ENCODE measurements around the gene EXOC6B.

The EXOC6B gene

DNA sequence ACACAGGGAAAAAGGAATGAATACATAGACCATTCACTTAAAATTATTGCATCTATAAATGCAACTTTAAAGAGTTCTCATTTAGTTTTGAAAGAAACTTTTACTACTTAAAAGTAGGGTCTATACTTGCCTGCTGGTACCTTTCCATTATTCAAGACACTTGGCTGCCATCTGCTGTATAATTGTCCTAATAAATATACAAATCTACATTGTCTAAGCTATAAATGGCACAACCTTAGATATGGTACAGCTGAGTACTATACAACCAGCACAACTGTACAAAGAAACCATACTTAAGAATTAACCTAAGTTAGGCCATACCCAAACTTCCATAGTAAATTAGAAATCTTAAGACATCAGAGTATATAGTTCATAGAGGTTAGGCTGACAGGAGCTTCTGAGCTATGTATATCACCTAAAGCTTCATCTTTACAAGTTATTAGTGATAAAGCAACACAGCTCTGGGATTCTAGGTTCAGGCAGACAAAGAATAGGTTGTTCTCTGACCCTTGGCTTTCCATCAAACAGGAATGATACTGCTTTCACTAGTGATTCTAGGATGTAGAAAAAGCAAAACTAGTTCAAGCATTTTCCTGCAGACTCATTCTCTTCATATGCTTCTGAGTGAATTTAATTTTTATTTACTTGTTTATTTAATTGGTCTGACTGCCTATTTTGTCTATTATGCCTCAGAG is 22.1 kb downstream of the EXOC6B start:
- no peak for TF ChIP-seq CTCF (conservative IDR thresholded peaks at IDR 0.05)
- H3K27ac ChIP-seq, result no peak overlapping the region

- H3K27ac ChIP-seq, result no peak overlapping the region
- no peak for TF ChIP-seq CTCF (conservative IDR thresholded peaks at IDR 0.05)
Measured at GRCh38 chr2:72803151-72803550, 22.7 kb downstream of the EXOC6B start.

DNA sequence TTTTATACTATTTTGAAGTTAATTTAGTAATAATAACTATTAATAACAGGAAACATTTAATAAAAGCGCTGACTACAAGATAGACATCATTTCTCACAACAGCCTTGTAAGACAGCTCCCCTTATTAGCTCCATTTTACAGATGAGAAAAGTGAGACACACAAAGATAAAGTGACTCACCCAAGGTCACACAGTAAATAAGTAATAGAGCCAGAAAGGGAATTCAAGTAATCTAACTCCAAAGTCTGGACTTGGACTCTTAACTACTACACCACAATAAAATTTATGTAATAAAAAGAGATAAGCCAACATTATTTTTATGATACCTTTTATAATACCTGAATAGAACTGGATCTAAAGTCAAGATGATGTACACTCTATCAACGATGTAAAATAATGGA is 25.3 kb downstream of the EXOC6B start:
- no peak overlapping the region for H3K27ac ChIP-seq
- no peak for TF ChIP-seq CTCF (conservative IDR thresholded peaks at IDR 0.05)

GRCh38 chr2:72797740-72798139 is 28.1 kb downstream of the EXOC6B start:
- TF ChIP-seq CTCF (conservative IDR thresholded peaks at IDR 0.05), result no peak

DNA sequence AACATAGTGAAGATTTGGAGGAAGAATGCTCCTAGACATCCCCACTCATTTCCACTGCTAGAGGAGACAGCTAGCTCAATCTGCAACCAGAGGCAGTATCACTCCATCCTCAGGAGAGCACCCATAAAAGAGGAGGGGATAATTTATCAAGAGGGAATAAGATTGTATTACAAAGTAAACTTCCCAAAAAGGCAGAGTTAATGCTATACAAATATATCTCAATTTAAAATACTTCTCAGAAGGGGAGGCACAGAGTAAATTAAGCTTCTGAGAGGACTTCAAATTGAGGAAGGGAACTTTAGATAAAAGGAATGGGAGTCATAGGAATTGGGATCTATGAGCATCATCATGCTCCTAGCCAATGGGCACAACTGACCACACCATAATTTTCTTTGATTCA is 29.1 kb downstream of the EXOC6B start:
- no peak for TF ChIP-seq CTCF (conservative IDR thresholded peaks at IDR 0.05)
- no peak overlapping the region for H3K27ac ChIP-seq

More at GRCh38 chr2:72797740-72798139, 28.1 kb downstream of the EXOC6B start:
- H3K27ac ChIP-seq, result no peak overlapping the region

- no peak for TF ChIP-seq CTCF (conservative IDR thresholded peaks at IDR 0.05)
- no peak overlapping the region for H3K27ac ChIP-seq
Measured at GRCh38 chr2:72794572-72794971, 31.3 kb downstream of the EXOC6B start.

- no peak overlapping the region for H3K27ac ChIP-seq
- TF ChIP-seq CTCF (conservative IDR thresholded peaks at IDR 0.05), result no peak
Measured at GRCh38 chr2:72793798-72794440, 31.9 kb downstream of the EXOC6B start.

All from VCaP (cell line).